Measurements from ENCODE around the gene TTC7B. TPM values are rescaled to one million over a fixed set of nuclear protein-coding genes. Genes with fewer than 3 reads are reported as not detected.

TTC7B gene
- total and polyA plus RNA-seq, 2 of the 8 experiments (the other 6 are each of a cell fraction or from before 2014, with no cell fraction given), result 23.7 to 34.0 TPM

DNA sequence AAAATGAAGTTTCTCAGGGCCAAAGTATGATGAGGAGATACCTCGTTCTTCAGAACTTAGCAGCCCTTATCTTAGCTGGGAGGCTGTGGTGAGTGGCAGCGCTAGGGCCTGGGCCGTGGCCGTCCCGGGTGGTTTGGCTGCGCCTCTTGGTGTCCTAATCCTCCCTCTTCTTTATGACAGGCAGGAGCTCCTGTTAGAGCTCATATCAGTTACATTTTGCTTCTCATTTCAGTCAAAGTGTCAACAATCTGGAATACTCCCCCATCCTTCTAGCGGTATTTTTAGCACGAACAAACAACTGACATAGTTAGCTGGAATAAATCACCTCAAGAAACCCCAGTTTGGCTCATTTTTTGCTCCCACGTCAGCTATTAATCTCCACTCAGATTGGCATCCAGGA is 188.8 kb downstream of the TTC7B start:
- H3K36me3 ChIP-seq (ENCODE audit: control insufficient read depth in 2 of 4, insufficient read depth in 4 of 4, low read length in 3 of 4), result no peaks in the 10 kb centered on the region
- FAIRE-seq (no peak), DNase-seq (ENCODE audit: low read depth in 1 of 2, low spot score in 2 of 2) (no peak)
- H2BK20ac ChIP-seq (ENCODE audit: low read length), result no peak overlapping the region
- ChIA-PET CTCF (ENCODE audit: partially characterized antibody) (interaction anchor here (0.8 to 1.5 kb wide), 2 partner anchors 13 to 130 kb away, joined by 3 to 5 read pairs; no protein-coding TSS in a partner anchor), POLR2A (ENCODE audit: partially characterized antibody) (interaction anchor here (0.6 to 2.2 kb wide), 2 partner anchors 14 to 70 kb away, joined by 3 to 7 read pairs; no protein-coding TSS in a partner anchor)
- no peak overlapping the region for H3K4me3 ChIP-seq (ENCODE audit: extremely low read depth in 1 of 4, insufficient read depth in 2 of 4, low read depth in 3 of 4, low read length in 4 of 4)
- H3K23me2 ChIP-seq (ENCODE audit: low read depth, low read length), result no peaks in the 10 kb centered on the region
- no peaks in the 10 kb centered on the region for H3K27me3 ChIP-seq (replicated peaks in 1 of 4; ENCODE audit: control insufficient read depth in 3 of 4, extremely low read depth in 1 of 4, insufficient read depth in 3 of 4, low read length in 3 of 4)
- no peak overlapping the region for H3K4ac ChIP-seq (replicated peaks; ENCODE audit: insufficient read length, low read depth, low read length)
- H4K91ac ChIP-seq (replicated peaks; ENCODE audit: insufficient read length, low read length), result no peak overlapping the region
- no peak overlapping the region for H3K9ac ChIP-seq (replicated peaks in 1 of 4; ENCODE audit: extremely low read depth in 1 of 4, low read depth in 3 of 4, low read length in 3 of 4)
- H2BK120ac ChIP-seq (replicated peaks; ENCODE audit: low read depth, low read length), result no peak overlapping the region
- no peak overlapping the region for H2BK15ac ChIP-seq (ENCODE audit: low read length)
- no peak overlapping the region for H2BK5ac ChIP-seq (ENCODE audit: low read depth, low read length)
- H2AFZ ChIP-seq (ENCODE audit: low read length), result no peak overlapping the region
- 91% methylated on average over 9 of the region's 9 CpGs; no CpG with 5 or more reads in 1 of the 2 experiments for whole genome bisulfite sequencing, 2 experiments (ENCODE audit: extremely low coverage in 1 of 2, insufficient coverage in 1 of 2, insufficient read length in 1 of 2, insufficient replicate concordance in 2 of 2, low coverage in 1 of 2, low lambda C conversion rate in 2 of 2, missing lambda C conversion rate in 1 of 2)
- H2AK5ac ChIP-seq (ENCODE audit: low read depth, low read length), result no peak overlapping the region
- H4K5ac ChIP-seq (ENCODE audit: insufficient read length, low read depth, low read length), result no peak overlapping the region
- H3K79me2 ChIP-seq (ENCODE audit: control insufficient read depth in 1 of 2, insufficient read depth in 2 of 2, low read length in 2 of 2), result no peaks in the 10 kb centered on the region
- no peaks in the 10 kb centered on the region for H4K20me1 ChIP-seq (replicated peaks in 1 of 2; ENCODE audit: control insufficient read depth in 1 of 2, insufficient read depth in 2 of 2, low read length in 2 of 2)
- H4K8ac ChIP-seq (ENCODE audit: extremely low read depth, insufficient read depth, low read length), result no peak overlapping the region
- H3K14ac ChIP-seq (ENCODE audit: insufficient read length), result no peak overlapping the region
- peaks cover 2 to 16% (median 10%) of the 10 kb centered on the region in 4 experiments; a peak in 6 of 7 replicates for H3K4me1 ChIP-seq (replicated peaks in 1 of 4; ENCODE audit: control insufficient read depth in 3 of 4, insufficient read depth in 4 of 4, low read length in 3 of 4)
- no peaks in the 10 kb centered on the region for H3K79me1 ChIP-seq (ENCODE audit: low read depth, low read length)
- H2BK12ac ChIP-seq (ENCODE audit: low read depth, low read length), result no peak overlapping the region
- H3K9me3 ChIP-seq (ENCODE audit: insufficient read depth in 2 of 2, low read depth in 1 of 2, low read length in 1 of 2), result no peaks in the 10 kb centered on the region
- no peak overlapping the region for H3K18ac ChIP-seq (ENCODE audit: extremely low read depth, low read length)
- no peak overlapping the region for H3K27ac ChIP-seq (ENCODE audit: low read depth, low read length)
- no peak overlapping the region for H3K56ac ChIP-seq (replicated peaks; ENCODE audit: insufficient read length, low read depth, low read length)
- H3K23ac ChIP-seq (ENCODE audit: insufficient read length), result no peak overlapping the region
- H3K4me2 ChIP-seq (ENCODE audit: insufficient read depth in 1 of 2, low read depth in 2 of 2, low read length in 2 of 2), result no peak overlapping the region
- no peak for TF ChIP-seq SAP30 (IDR thresholded peaks at IDR 0.05; ENCODE audit: insufficient read depth, insufficient replicate concordance, low read length)
- TF ChIP-seq EGR1 (IDR thresholded peaks at IDR 0.05; ENCODE audit: borderline replicate concordance, low read depth, low read length), result no peak
- no peak for TF ChIP-seq NANOG (IDR thresholded peaks at IDR 0.05; ENCODE audit: insufficient read depth, low read depth, low read length, poor library complexity, severe bottlenecking)
- TF ChIP-seq PHF8 (conservative IDR thresholded peaks at IDR 0.05; ENCODE audit: low read depth, low read length), result no peak
- TF ChIP-seq RBBP5 (IDR thresholded peaks at IDR 0.05; ENCODE audit: borderline replicate concordance, low read depth, low read length), result no peak
- no peak for TF ChIP-seq KDM1A (IDR thresholded peaks at IDR 0.05; ENCODE audit: borderline replicate concordance, low read length)
- TF ChIP-seq TAF7 (optimal IDR thresholded peaks at IDR 0.05; ENCODE audit: borderline replicate concordance, low read depth, low read length), result no peak
- TF ChIP-seq RFX5 (IDR thresholded peaks at IDR 0.05; ENCODE audit: borderline replicate concordance, low read depth, low read length), result no peak
- TF ChIP-seq POU5F1 (IDR thresholded peaks at IDR 0.05; ENCODE audit: low read depth, low read length), result no peak
- no peak for TF ChIP-seq YY1 (IDR thresholded peaks at IDR 0.05; ENCODE audit: low read depth, low read length)
- TF ChIP-seq CHD1 (IDR thresholded peaks at IDR 0.05; ENCODE audit: low read depth, low read length), result no peak
- no peak for TF ChIP-seq NRF1 (IDR thresholded peaks at IDR 0.05; ENCODE audit: low read depth, low read length)
